GM23248 (cell line): Measurements from ENCODE around the gene SIGLEC1.

ENCODE experiments used
- EZH2 ChIP-seq: fragments of 200-600 bp; sonication (generic); IDR thresholded peaks from 2 replicates; pipeline ENCODE4 v1.6.1; 2018; ENCODE audit warnings: antibody characterized with exemption, mild to moderate bottlenecking; ENCODE audit not compliant: insufficient read depth, poor library complexity, severe bottlenecking
- EZH2phosphoT487 ChIP-seq: fragments of 200-600 bp; sonication (generic); IDR thresholded peaks from 2 replicates; pipeline ENCODE4 v1.6.1; 2018; ENCODE audit warnings: antibody characterized with exemption, moderate library complexity, mild to moderate bottlenecking, low read depth; ENCODE audit not compliant: insufficient read depth

DNA sequence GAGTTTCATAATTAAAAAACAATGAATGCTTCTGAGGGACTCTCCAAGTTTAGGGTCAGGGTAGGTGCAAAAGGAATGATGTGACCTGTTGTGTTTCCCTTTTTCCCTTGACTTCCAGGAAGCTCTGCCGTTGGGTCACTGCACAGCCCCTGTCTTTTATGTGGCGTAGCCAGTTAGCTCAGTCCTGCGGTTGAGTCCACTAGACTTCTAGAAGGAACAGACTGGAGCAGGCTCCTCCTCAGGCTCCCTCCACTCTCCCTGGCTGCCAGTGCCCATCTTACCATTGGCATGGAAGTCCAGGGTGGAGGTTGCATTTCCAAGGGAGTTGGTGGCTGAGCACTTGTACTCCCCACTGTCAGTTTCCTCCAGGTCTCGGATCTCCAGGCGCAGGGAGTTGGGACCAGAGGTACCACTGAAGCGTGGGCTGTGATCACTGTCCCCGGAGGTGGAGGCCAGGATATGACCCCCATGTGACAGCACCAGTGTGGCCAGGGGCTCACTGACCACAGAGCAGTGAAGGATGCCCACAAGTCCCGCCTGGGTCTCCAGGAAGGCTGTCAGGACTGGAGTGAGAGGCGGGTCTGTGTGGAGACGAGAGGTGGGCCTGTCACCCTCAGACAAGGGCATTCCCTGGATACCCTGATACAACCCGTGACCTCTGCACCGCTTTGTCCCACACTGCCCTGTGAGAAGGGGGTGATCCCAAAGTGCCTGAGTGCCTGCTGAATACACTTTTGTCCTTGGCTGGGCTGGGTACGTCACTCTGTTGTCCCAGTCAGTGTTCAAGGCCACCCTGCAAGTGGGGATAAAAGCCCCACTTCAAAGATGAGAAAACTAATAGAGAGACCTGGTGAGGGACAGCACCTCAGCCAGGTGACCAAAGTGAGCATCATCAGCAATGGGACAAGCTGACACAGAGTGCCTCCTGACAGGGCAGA, 11.1 kb downstream of the SIGLEC1 start:
- TF ChIP-seq EZH2phosphoT487 (no peak), EZH2 (no peak)
